WI38 (cell line): ENCODE results near the gene GLCCI1.

ENCODE experiments used
- H3K4me3 ChIP-seq: 2 replicates; pipeline ENCODE4 v1.5.1; 2011; ENCODE audit warnings: low read depth, mild to moderate bottlenecking, control low read depth, low read length
- CTCF ChIP-seq: IDR thresholded peaks from 2 replicates; pipeline ENCODE4 v1.5.1; 2012; ENCODE audit warnings: low read depth, mild to moderate bottlenecking, control low read depth, low read length

GLCCI1 gene

GRCh38 chr7:8018961-8019360 lies 50.4 kb downstream of the GLCCI1 start:
- no peak for TF ChIP-seq CTCF
- H3K4me3 ChIP-seq: no peak overlapping the region

GRCh38 chr7:8022628-8023027 lies 54.0 kb downstream of the GLCCI1 start:
- no peak overlapping the region for H3K4me3 ChIP-seq
- TF ChIP-seq CTCF: no peak

- H3K4me3 ChIP-seq: no peak overlapping the region
- no peak for TF ChIP-seq CTCF
Measured at GRCh38 chr7:8035192-8035591, 66.6 kb downstream of the GLCCI1 start.

GRCh38 chr7:8035647-8036518 lies 67.3 kb downstream of the GLCCI1 start:
- TF ChIP-seq CTCF: peak; percentile 45
- no peak overlapping the region for H3K4me3 ChIP-seq

GRCh38 chr7:8037151-8037550 lies 68.6 kb downstream of the GLCCI1 start:
- no peak for TF ChIP-seq CTCF
- H3K4me3 ChIP-seq: no peak overlapping the region

- H3K4me3 ChIP-seq: no peak overlapping the region
- TF ChIP-seq CTCF: no peak
Measured at GRCh38 chr7:8040768-8041369, 72.3 kb downstream of the GLCCI1 start.
